Left forelimb (tissue), 1 donor: ENCODE results near the gene MT1A.

Experiments used
- DNase-seq: peaks from one replicate; pipeline ENCODE4 v3.0.0-alpha.2; 2018; ENCODE audit warnings: low spot score

Gene MT1A

DNA sequence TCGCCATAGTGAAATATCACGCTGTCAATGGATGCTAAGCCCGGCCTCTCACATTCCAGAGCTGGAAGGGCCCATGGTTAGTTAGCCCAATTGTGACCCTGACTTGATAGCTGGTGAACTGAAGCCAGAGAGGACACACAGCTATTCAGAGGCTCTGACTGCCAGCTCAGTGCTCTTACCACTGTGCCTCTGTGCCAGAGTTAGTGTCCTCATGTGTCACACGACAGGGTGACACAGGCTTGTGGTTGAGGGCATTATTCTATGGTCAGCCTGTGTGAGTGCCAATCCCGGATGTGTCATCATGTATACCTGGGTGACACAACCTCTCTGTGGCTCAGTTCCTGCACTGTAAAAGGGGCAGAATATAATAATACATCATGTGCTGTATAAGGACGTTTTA is 41.4 kb downstream of the MT1A start:
- no peak for DNase-seq

DNA sequence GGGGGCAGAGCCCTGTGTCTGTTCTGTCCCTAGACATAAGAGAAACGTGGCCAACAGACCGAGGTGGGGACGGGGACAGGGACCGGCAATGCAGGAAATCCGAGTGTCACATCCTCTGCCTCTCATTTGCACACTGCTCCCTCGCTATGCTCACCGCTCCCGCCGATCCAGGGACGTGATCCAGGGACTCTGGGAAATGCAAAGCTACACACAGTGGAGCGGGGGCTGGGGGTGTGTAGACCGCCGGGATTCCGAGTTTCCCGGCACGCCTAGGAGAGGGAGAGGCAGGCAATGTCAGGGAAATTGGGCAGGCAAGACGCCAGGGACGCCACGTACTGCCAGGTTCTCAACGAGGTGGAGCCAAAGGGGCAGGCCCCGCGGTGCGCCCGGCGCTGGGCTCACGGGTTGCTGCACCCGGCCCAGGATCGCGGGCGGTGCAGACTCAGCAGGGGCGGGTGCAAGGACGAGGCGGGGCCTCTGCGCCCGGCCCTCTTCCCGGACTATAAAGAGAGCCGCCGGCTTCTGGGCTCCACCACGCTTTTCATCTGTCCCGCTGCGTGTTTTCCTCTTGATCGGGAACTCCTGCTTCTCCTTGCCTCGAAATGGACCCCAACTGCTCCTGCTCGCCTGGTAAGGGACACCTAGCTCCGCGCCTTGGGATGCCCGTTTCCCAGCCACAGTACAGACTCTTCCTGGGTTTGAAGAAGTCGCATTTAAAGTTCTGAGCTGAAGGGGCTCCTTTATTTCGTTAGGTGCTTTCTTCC is 43.7 kb downstream of the MT1A start, which contains the start of gene MT1X:
TSS of gene MT1X (plus strand) at position 532 of the 764 bp plus-strand sequence. CDS start at position 603, 71 bp downstream.
- peak; percentile 91 for DNase-seq

DNA sequence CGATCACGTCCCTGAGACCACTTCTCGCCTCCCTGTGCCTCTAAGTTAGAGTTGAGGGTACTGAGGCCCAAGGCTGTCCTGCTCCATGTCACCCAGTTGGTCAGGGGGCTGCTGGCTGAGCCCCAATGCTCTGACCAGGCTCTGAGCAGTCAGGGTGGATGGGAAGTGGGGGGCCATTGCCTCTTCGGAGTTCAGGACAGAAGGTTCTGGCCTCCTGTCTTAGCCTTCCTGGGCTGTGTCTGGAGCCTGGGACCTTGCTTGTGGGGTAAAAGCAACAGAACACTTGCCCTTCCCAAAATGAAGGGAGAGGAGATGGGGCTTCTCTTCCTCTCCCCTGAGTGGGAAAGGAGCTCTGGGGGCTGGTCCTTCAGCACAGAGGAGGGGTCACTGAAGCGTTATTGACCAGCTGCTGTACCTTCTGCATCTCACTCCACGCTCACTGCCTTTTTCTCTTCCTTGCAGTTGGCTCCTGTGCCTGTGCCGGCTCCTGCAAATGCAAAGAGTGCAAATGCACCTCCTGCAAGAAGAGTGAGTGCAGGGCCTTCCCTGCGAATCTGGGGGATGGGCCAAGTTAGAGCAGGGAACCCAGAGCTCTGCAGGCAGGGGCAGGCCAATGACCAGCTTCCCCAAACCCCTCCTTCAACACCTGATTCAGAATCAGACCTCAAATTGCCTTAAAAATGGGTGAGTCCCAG is 44.4 kb downstream of the MT1A start:
- DNase-seq, result no peak

DNA sequence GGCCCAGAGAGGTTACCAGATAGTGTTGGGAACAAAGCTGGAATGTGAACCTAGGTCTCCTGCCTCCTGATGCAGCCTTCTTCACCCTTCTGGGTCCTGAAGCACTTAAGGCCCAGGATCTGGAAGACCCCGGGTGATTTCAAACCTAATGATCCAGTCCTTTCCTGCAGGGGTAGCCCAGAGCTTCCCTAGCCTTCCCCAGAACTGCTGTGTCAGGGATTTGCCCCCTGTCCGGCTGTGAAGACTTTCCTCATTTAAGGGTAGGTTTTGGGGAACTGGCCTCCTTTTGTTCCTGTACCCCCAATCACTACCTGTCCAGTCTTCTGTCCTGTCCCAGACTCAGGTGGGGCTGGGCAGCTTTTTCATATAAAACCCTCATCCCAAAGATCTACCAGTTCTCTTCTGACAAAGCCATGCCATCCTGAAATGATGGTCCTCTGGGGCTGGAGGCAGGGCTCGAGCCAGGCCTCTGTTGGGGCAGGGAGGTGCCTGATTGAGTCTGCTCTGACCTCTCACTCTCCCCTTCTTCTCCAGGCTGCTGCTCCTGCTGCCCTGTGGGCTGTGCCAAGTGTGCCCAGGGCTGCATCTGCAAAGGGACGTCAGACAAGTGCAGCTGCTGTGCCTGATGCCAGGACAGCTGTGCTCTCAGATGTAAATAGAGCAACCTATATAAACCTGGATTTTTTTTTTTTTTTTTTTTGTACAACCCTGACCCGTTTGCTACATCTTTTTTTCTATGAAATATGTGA is 45.1 kb downstream of the MT1A start:
- no peak for DNase-seq

DNA sequence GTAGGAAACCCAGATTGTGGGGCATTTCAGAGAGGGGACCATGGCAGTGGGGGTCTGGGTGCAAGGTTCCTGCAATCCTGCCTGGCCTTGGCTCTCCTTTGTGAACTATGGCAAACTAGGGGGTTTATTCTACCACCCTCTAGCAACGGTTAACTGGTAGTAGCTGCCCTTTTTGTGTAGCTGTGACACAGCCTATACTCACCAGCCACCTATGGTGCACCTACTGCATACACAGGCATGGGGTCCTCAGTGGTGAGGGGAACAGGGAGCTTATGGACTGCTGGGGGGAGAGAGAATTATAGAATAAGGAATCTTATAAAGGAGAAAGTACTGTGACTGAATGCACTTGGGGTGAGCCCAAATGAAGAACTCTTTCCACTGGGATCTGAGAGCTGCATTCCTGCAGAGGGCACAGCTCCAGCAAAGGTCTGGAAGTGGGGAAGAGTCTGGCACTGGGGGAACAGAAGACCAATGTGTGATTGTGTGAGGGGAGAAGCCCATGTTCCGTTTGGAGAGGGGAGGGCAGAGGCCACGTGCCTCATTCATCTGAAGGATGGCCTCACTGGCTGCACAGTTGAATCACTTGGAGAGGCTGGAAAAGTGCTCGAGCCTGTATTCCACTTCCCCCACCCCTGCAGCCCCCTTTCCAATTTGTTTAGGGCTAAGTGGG is 45.9 kb downstream of the MT1A start:
- DNase-seq, result no peak

DNA sequence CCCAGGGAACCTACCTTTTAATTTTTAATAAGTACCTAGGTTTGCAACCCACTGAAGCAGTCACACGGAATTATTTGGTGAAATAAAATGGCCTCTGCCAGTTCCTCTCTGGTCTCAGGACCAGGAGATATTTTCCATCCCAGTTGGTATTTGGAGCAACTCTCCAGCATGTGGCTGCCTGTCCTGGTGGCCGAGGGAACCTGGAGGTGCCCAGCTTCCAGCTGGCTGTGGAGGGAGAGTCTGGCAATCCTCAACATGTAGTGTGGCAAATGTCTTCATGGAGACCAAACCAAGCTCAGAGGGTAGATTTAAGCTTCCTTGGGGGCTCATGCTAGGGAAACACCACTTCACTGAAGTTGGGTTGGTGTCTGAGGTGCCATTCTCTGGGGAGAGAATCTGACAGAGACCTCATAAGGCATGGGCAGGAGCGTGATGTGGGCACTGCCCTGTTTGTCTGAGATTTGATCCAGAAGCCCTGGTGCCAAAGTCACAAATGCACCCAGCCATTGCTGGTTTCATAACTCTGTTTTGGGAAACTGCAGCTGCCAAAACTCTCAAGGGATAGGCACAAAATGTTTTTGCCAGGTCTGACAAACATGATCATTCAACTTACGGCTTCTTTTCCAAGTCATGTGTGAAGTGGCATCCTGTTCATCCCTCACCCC is 46.6 kb downstream of the MT1A start:
- no peak for DNase-seq

DNA sequence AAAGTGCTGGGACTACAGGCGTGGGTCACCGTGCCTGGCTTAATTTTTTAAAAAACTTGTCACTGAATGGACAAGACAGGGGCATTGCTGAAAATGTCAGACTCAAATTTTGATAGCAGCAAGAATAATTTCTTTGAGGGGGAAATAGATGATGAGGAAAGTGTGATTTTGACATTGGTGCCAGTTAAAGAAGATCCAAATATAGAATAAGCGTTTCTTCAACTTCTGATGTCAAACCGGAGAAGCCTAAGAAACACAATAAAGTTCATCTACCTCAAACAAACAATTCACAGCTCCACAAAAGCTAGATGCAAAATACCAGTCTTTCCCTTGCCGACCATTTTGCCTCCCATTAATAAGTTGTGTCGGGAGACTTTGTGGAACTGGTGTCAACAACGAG is 48.3 kb downstream of the MT1A start:
- DNase-seq, result no peak

DNA sequence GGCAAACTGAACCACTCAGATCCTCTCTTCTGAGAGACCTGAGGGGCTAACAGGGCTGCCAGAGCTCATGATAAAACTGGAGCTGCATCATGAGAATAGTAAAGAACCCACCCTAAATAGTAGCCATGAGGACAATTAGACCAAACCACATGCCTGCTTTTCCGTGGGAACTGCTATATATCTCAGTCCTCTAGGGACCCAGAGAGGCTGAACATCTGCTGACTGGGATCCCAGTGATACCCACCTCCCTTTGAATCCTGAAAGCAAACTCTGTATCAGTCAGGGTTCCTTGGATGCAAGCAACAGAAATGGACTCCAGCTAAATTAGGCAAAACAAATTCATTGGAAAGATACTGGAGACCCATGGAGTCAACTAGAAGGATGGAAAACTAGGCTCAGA is 50.3 kb downstream of the MT1A start:
- DNase-seq, result no peak

DNA sequence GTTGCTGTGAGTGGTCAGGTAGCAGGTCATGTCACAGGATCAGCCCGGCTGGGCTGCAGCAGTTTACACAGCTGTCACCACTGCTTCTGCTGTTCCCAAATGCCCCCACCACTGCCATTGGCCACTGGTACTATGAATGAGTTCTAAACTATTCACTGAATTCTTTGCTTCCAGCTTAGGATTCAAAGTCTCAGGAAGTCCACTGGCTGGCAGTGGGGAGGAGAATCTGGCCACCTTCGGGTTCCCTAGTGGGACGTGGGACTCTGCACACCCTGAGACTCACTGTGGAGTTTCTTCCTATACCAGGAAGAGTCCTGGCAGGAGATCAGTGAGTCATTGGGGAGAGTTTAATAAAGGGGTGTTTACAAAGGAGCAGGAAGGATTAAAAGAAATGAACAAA is 50.7 kb downstream of the MT1A start:
- DNase-seq, result no peak
